OCI-LY1 (cell line): Measurements from ENCODE around the gene SH3PXD2A.

ENCODE experiments used
- H2AFZ ChIP-seq: fragments of 200-600 bp; sonication (generic), shearing (Covaris generic); 2 replicates; pipeline ENCODE4 v1.6.0; 2014; ENCODE audit warnings: antibody characterized with exemption, mild to moderate bottlenecking, low read length
- H3F3A ChIP-seq: fragments of 200-600 bp; sonication (generic), shearing (Covaris generic); 2 replicates; pipeline ENCODE4 v1.6.0; 2014; ENCODE audit warnings: mild to moderate bottlenecking, antibody characterized with exemption, low read length, moderate library complexity; ENCODE audit not compliant: insufficient read depth
- H3K27ac ChIP-seq: fragments of 200-600 bp; sonication (generic); 2 replicates; pipeline ENCODE4 v1.5.1; 2014; ENCODE audit warnings: low read length, mixed run types, mild to moderate bottlenecking, low read depth; ENCODE audit not compliant: poor library complexity, severe bottlenecking
- H3K27me3 ChIP-seq: fragments of 200-600 bp; sonication (generic); 2 replicates; pipeline ENCODE4 v1.6.0; 2014; ENCODE audit warnings: antibody characterized with exemption, mild to moderate bottlenecking, low read length, moderate library complexity; ENCODE audit not compliant: insufficient read depth
- H3K36me3 ChIP-seq: fragments of 200-600 bp; sonication (generic); 2 replicates; pipeline ENCODE4 v1.6.1; 2014; ENCODE audit warnings: mild to moderate bottlenecking, antibody characterized with exemption, low read length, moderate library complexity, mixed read lengths; ENCODE audit not compliant: insufficient read depth
- H3K4me1 ChIP-seq: fragments of 200-600 bp; sonication (generic); 2 replicates; pipeline ENCODE4 v1.5.1; 2014; ENCODE audit warnings: mild to moderate bottlenecking, low read length, moderate library complexity; ENCODE audit not compliant: insufficient read depth, severe bottlenecking
- H3K4me2 ChIP-seq: fragments of 200-600 bp; sonication (generic), shearing (Covaris generic); 2 replicates; pipeline ENCODE4 v1.6.1; 2014; ENCODE audit warnings: low read length
- H3K4me3 ChIP-seq: fragments of 200-600 bp; sonication (generic); 2 replicates; pipeline ENCODE4 v1.5.1; 2014; ENCODE audit warnings: low read length, low read depth, mild to moderate bottlenecking, mixed read lengths; ENCODE audit not compliant: poor library complexity, severe bottlenecking
- H3K79me2 ChIP-seq: fragments of 200-600 bp; shearing (Covaris generic); 2 replicates; pipeline ENCODE4 v1.6.1; 2016; ENCODE audit warnings: mixed run types, low read length, mixed read lengths; ENCODE audit not compliant: insufficient read depth
- H3K9ac ChIP-seq: fragments of 200-600 bp; sonication (generic), shearing (Covaris generic); 2 replicates; pipeline ENCODE4 v1.6.1; 2014; ENCODE audit warnings: mild to moderate bottlenecking, low read length, mixed read lengths
- H3K9me2 ChIP-seq: fragments of 200-600 bp; sonication (generic), shearing (Covaris generic); 2 replicates; pipeline ENCODE4 v1.6.1; 2014; ENCODE audit warnings: low read depth, mild to moderate bottlenecking, low read length, mixed read lengths
- H3K9me3 ChIP-seq: fragments of 200-600 bp; shearing (Covaris generic); 2 replicates; pipeline ENCODE4 v1.6.1; 2014; ENCODE audit warnings: low read length, mixed read lengths
- H4K20me1 ChIP-seq: fragments of 200-600 bp; sonication (generic), shearing (Covaris generic); 2 replicates; pipeline ENCODE4 v1.6.0; 2016; ENCODE audit warnings: mild to moderate bottlenecking, low read length; ENCODE audit not compliant: insufficient read depth
- EZH2 ChIP-seq: fragments of 200-600 bp; sonication (generic), shearing (Covaris generic); IDR thresholded peaks from 2 replicates; pipeline ENCODE4 v1.8.0; 2017; ENCODE audit warnings: borderline replicate concordance, mixed run types, mild to moderate bottlenecking, antibody characterized with exemption, low read length, moderate library complexity, mixed read lengths
- TF ChIP-seq, protein P1 (sequence below): fragments of 200-600 bp; sonication (generic), shearing (Covaris generic); IDR thresholded peaks from 2 replicates; pipeline ENCODE4 v1.5.1; 2017; ENCODE audit warnings: mild to moderate bottlenecking, antibody characterized with exemption, low read length, moderate library complexity, mixed read lengths

The SH3PXD2A gene

DNA sequence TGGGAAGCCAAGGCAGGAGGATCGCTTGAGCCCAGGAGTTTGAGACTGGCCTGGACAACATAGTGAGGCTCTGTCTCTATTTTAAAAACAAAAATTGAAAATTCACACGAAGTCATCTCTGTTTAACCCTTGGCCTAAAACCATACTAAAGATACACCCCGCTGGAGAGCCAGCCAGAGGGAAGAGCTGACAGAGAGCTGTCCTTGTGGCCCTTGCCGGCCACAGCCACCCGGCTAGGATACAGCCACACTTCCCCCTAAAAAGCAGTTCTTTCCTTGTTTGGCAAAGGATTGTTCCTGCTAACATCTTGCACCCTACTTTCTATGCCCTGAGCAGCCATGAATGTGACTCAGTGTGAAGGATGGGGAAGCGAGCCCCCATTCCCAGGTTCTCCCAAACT, 49.6 kb downstream of the SH3PXD2A start:
- no peak overlapping the region for H3K27ac ChIP-seq
- H3K4me3 ChIP-seq: no peak overlapping the region
- peaks cover 6% of the 10 kb centered on the region; the same call in 1 of the 2 replicates for H3K27me3 ChIP-seq
- H3K79me2 ChIP-seq: no peaks in the 10 kb centered on the region
- H4K20me1 ChIP-seq: no peaks in the 10 kb centered on the region
- H3K9me3 ChIP-seq: no peaks in the 10 kb centered on the region
- H2AFZ ChIP-seq: no peak overlapping the region
- no peak overlapping the region for H3K9ac ChIP-seq
- no peaks in the 10 kb centered on the region for H3K4me1 ChIP-seq
- no peak overlapping the region for H3K4me2 ChIP-seq
- H3K36me3 ChIP-seq: no peaks in the 10 kb centered on the region
- no peaks in the 10 kb centered on the region for H3K9me2 ChIP-seq
- TF ChIP-seq, protein P1, sequence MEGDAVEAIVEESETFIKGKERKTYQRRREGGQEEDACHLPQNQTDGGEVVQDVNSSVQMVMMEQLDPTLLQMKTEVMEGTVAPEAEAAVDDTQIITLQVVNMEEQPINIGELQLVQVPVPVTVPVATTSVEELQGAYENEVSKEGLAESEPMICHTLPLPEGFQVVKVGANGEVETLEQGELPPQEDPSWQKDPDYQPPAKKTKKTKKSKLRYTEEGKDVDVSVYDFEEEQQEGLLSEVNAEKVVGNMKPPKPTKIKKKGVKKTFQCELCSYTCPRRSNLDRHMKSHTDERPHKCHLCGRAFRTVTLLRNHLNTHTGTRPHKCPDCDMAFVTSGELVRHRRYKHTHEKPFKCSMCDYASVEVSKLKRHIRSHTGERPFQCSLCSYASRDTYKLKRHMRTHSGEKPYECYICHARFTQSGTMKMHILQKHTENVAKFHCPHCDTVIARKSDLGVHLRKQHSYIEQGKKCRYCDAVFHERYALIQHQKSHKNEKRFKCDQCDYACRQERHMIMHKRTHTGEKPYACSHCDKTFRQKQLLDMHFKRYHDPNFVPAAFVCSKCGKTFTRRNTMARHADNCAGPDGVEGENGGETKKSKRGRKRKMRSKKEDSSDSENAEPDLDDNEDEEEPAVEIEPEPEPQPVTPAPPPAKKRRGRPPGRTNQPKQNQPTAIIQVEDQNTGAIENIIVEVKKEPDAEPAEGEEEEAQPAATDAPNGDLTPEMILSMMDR: no peak
- TF ChIP-seq EZH2: no peak
- no peaks in the 10 kb centered on the region for H3F3A ChIP-seq

GRCh38 chr10:103804871-103805270, 50.5 kb downstream of the SH3PXD2A start:
- TF ChIP-seq, protein P1: no peak
- no peak for TF ChIP-seq EZH2

DNA sequence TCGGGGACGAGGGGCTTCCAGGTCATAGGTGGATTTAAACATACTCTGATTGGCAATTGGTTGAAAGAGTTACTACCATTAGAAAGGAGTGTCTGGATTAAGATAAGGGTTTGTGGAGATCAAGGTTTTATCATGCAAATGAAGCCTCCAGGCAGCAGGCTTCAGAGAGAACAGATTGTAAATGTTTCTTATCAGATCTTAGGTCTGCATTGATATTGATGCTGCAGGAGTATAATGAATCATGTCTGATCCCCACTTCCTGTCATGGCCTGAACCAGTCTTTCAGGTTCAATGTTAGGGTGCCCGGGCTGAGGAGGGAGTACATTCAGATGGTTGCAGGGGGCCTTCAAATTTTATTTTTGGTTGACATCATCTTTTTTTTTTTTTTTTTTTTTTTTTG, 51.4 kb downstream of the SH3PXD2A start:
- no peak for TF ChIP-seq EZH2
- TF ChIP-seq, protein P1: no peak
- Histone ChIP-seq H3K27ac (no peak overlapping the region), H4K20me1 (no peaks in the 10 kb centered on the region), H2AFZ (no peak overlapping the region), H3K4me1 (no peaks in the 10 kb centered on the region), H3K79me2 (no peaks in the 10 kb centered on the region), H3K9me3 (no peaks in the 10 kb centered on the region), H3K4me2 (no peak overlapping the region), H3K27me3 (peaks cover 6% of the 10 kb centered on the region; the same call in 1 of the 2 replicates), H3F3A (no peaks in the 10 kb centered on the region), H3K9me2 (no peaks in the 10 kb centered on the region), H3K36me3 (no peaks in the 10 kb centered on the region), H3K4me3 (no peak overlapping the region), H3K9ac (no peak overlapping the region)

More at GRCh38 chr10:103804871-103805270, 50.5 kb downstream of the SH3PXD2A start:
- Histone ChIP-seq H3K79me2 (no peaks in the 10 kb centered on the region), H3K9me2 (no peaks in the 10 kb centered on the region), H3K27me3 (peaks cover 6% of the 10 kb centered on the region; the same call in 1 of the 2 replicates), H3K9ac (no peak overlapping the region), H3K27ac (no peak overlapping the region), H2AFZ (no peak overlapping the region), H3F3A (no peaks in the 10 kb centered on the region), H3K4me2 (no peak overlapping the region), H3K4me3 (no peak overlapping the region), H3K36me3 (no peaks in the 10 kb centered on the region), H4K20me1 (no peaks in the 10 kb centered on the region), H3K4me1 (no peaks in the 10 kb centered on the region), H3K9me3 (no peaks in the 10 kb centered on the region)
